Liver (tissue), 9 donors: Measurements from ENCODE around the gene IGSF3. TPM values are rescaled to one million over a fixed set of nuclear protein-coding genes. Genes with fewer than 3 reads are reported as not detected.
"Not testable (repeated sequence)": the region's sequence is repeated elsewhere in the genome, so short reads cannot be mapped to it uniquely, and the experiment has no call there.

Source experiments
- DNase-seq: peaks from one replicate; pipeline ENCODE4 v3.0.0-alpha.2; 2017; ENCODE audit warnings: low spot score
- H3K27ac ChIP-seq, 2 donors: one replicate each; pipeline ENCODE4 v1.7.0; 2013; ENCODE audit warnings: inconsistent platforms in 2 of 2, low read length in 2 of 2, control low read depth in 1 of 2, low read depth in 1 of 2, mild to moderate bottlenecking in 1 of 2
- H3K27me3 ChIP-seq, 4 donors: one replicate each; pipeline versions ENCODE4 v1.6.1 to v1.7.0; 2013; ENCODE audit warnings: low read length in 3 of 4, inconsistent platforms in 1 of 4, mild to moderate bottlenecking in 1 of 4, moderate library complexity in 1 of 4; ENCODE audit not compliant: control insufficient read depth in 4 of 4, insufficient read depth in 4 of 4
- H3K36me3 ChIP-seq, 4 donors: one replicate each; pipeline versions ENCODE4 v1.6.1 to v1.7.0; 2013; ENCODE audit warnings: low read length in 3 of 4, mild to moderate bottlenecking in 3 of 4, low read depth in 1 of 4, moderate library complexity in 1 of 4; ENCODE audit not compliant: control insufficient read depth in 4 of 4, insufficient read depth in 3 of 4
- H3K4me1 ChIP-seq, 4 donors: one replicate each; pipeline versions ENCODE4 v1.6.1 to v1.7.0; 2013; ENCODE audit warnings: low read length in 3 of 4, mild to moderate bottlenecking in 3 of 4, moderate library complexity in 1 of 4; ENCODE audit not compliant: control insufficient read depth in 4 of 4, insufficient read depth in 4 of 4
- H3K4me3 ChIP-seq, 3 donors: one replicate each; pipeline versions ENCODE4 v1.6.1 to v1.7.0; 2013; ENCODE audit warnings: low read length in 3 of 3, control low read depth in 1 of 3, low read depth in 1 of 3, mild to moderate bottlenecking in 1 of 3
- H3K9ac ChIP-seq, 2 donors: one replicate each; pipeline ENCODE4 v1.7.0; 2013; ENCODE audit warnings: low read length in 2 of 2, mild to moderate bottlenecking in 2 of 2, moderate library complexity in 2 of 2, control low read depth in 1 of 2, low read depth in 1 of 2
- H3K9me3 ChIP-seq, 4 donors: one replicate each; pipeline versions ENCODE4 v1.6.1 to v1.7.0; 2013; ENCODE audit warnings: low read length in 3 of 4; ENCODE audit not compliant: control insufficient read depth in 4 of 4
- FOXA1 ChIP-seq: IDR thresholded peaks from 2 replicates; pipeline ENCODE4 v1.6.1; 2016; ENCODE audit warnings: antibody characterized with exemption
- FOXA2 ChIP-seq: IDR thresholded peaks from 2 replicates; pipeline ENCODE4 v1.6.1; 2016; ENCODE audit warnings: antibody characterized with exemption
- HNF4A ChIP-seq, 2 donors: conservative IDR thresholded peaks; 2 replicates each; pipeline ENCODE4 v1.6.1; 2016; ENCODE audit warnings: antibody characterized with exemption in 2 of 2, mild to moderate bottlenecking in 2 of 2
- JUND ChIP-seq, 2 donors: IDR thresholded peaks; 2 replicates each; pipeline ENCODE4 v1.6.1; 2016; ENCODE audit warnings: antibody characterized with exemption in 2 of 2
- MAX ChIP-seq: IDR thresholded peaks from 2 replicates; pipeline ENCODE4 v1.6.1; 2016; ENCODE audit warnings: antibody characterized with exemption
- RAD21 ChIP-seq, 2 donors: IDR thresholded peaks; 2 replicates each; pipeline ENCODE4 v1.6.1; 2016; ENCODE audit warnings: antibody characterized with exemption in 2 of 2, mild to moderate bottlenecking in 2 of 2
- RXRA ChIP-seq, 2 donors: IDR thresholded peaks; 2 replicates each; pipeline ENCODE4 v1.6.1; 2017 to 2018; ENCODE audit warnings: antibody characterized with exemption in 2 of 2, mild to moderate bottlenecking in 1 of 2
- SP1 ChIP-seq: IDR thresholded peaks from 2 replicates; pipeline ENCODE4 v1.6.1; 2018; ENCODE audit warnings: antibody characterized with exemption, mild to moderate bottlenecking
- YY1 ChIP-seq: IDR thresholded peaks from 2 replicates; pipeline ENCODE4 v1.6.1; 2016; ENCODE audit warnings: antibody characterized with exemption, mild to moderate bottlenecking
- WGBS: extraction: QIAGEN DNeasy Blood & Tissue Kit; methylation state at CpG from one replicate; pipeline ENCODE4 v1.1.7; 2013; 5-methylcytosine and 5-hydroxymethylcytosine counted together
- polyA plus RNA-seq, 2 donors: library from polyadenylated mRNA; stranded (reverse) in 1 of 2; unstranded in 1 of 2; fragments of 200-250 nt in 1 of 2; fragments of >200 nt in 1 of 2; fragmentation: Nextera tagmentation in 1 of 2; extraction: Ambion mirVana in 1 of 2; gene quantifications; one replicate each; pipeline versions ENCODE4 v1.2.1 to v1.2.3, GENCODE V29; 2013 to 2015
- total RNA-seq, 2 donors: library from RNA; depleted of rRNA; stranded (reverse); fragments of >200 nt; gene quantifications; one replicate each; pipeline ENCODE4 v1.2.3, GENCODE V29; 2014
- TF ChIP-seq, protein P1 (sequence below): IDR thresholded peaks from 2 replicates; pipeline ENCODE4 v1.6.1; 2016; ENCODE audit warnings: antibody characterized with exemption
- donor health status: healthy.
- donor health status: healthy.
- donor health status: healthy.
- donor health status: healthy.
- donor health status: healthy.

The IGSF3 gene
- total and polyA plus RNA-seq, 4 donors = 0.14 to 5.4 (median 0.68) TPM

GRCh38 chr1:116648325-116648724, 19.2 kb downstream of the IGSF3 start:
- not testable (repeated sequence) for H3K9me3 ChIP-seq, DNase-seq, H3K9ac ChIP-seq, H3K27ac ChIP-seq, H3K4me1 ChIP-seq, H3K36me3 ChIP-seq, H3K27me3 ChIP-seq, H3K4me3 ChIP-seq
- 44% methylated on average over 7 of the region's 7 CpGs for WGBS
- TF ChIP-seq JUND (IDR thresholded peaks at IDR 0.05) (peak in 1 of 2 donors; percentile 90), RXRA (IDR thresholded peaks at IDR 0.05) (peak; percentile 50 to 83), HNF4A (conservative IDR thresholded peaks at IDR 0.05) (peak; percentile 74 to 88), RAD21 (IDR thresholded peaks at IDR 0.05) (peak in 1 of 2 donors; percentile 26), YY1 (peak; percentile 87), FOXA2 (peak; percentile 69), SP1 (peak; percentile 65), MAX (peak; percentile 85), FOXA1 (peak; percentile 76)
- TF ChIP-seq, protein P1, sequence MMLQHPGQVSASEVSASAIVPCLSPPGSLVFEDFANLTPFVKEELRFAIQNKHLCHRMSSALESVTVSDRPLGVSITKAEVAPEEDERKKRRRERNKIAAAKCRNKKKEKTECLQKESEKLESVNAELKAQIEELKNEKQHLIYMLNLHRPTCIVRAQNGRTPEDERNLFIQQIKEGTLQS = peak; percentile 62

- H3K27me3 ChIP-seq, H3K27ac ChIP-seq, H3K4me1 ChIP-seq, H3K9me3 ChIP-seq, H3K9ac ChIP-seq, DNase-seq, H3K4me3 ChIP-seq, H3K36me3 ChIP-seq: not testable (repeated sequence)
- WGBS = 87% methylated on average over 8 of the region's 8 CpGs
Measured at GRCh38 chr1:116647186-116647585, 20.3 kb downstream of the IGSF3 start.

- H3K27me3 ChIP-seq, H3K9ac ChIP-seq, DNase-seq, H3K4me3 ChIP-seq, H3K9me3 ChIP-seq, H3K4me1 ChIP-seq, H3K27ac ChIP-seq, H3K36me3 ChIP-seq: not testable (repeated sequence)
- 77% methylated on average over 9 of the region's 9 CpGs for WGBS
Measured at GRCh38 chr1:116646673-116647170, 20.8 kb downstream of the IGSF3 start.

GRCh38 chr1:116645802-116646672, 21.5 kb downstream of the IGSF3 start:
- DNase-seq, H3K27me3 ChIP-seq, H3K4me1 ChIP-seq, H3K4me3 ChIP-seq, H3K9me3 ChIP-seq, H3K9ac ChIP-seq, H3K36me3 ChIP-seq, H3K27ac ChIP-seq: not testable (repeated sequence)
- WGBS = 75% methylated on average over 16 of the region's 16 CpGs

GRCh38 chr1:116644993-116645392, 22.5 kb downstream of the IGSF3 start:
- not testable (repeated sequence) for H3K9me3 ChIP-seq, H3K4me3 ChIP-seq, H3K4me1 ChIP-seq, H3K27me3 ChIP-seq, H3K27ac ChIP-seq, H3K9ac ChIP-seq, H3K36me3 ChIP-seq, DNase-seq
- WGBS = 92% methylated on average over 2 of the region's 2 CpGs

DNA sequence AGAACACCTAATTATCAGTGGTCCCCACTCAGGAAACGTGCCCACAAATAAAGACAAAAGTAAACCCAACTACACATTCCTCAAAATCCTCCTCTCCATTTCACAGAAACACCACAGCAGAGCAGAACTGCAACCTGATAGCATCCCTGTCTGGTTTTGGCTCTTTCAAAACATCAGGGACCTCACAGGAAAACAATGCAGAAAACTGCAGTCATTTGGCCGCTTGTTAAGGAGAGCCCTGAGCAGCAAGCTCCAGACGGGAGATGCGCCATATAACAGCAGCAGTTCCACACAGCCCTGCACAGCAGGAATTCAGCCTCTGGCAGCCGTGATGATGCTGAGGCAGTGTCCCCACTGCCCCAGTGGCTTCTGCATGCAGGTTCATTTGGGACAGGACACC, 23.4 kb downstream of the IGSF3 start:
- H3K27me3 ChIP-seq, H3K9me3 ChIP-seq, DNase-seq, H3K4me3 ChIP-seq, H3K4me1 ChIP-seq, H3K27ac ChIP-seq, H3K36me3 ChIP-seq, H3K9ac ChIP-seq: not testable (repeated sequence)
- 93% methylated on average over 5 of the region's 5 CpGs for WGBS

DNA sequence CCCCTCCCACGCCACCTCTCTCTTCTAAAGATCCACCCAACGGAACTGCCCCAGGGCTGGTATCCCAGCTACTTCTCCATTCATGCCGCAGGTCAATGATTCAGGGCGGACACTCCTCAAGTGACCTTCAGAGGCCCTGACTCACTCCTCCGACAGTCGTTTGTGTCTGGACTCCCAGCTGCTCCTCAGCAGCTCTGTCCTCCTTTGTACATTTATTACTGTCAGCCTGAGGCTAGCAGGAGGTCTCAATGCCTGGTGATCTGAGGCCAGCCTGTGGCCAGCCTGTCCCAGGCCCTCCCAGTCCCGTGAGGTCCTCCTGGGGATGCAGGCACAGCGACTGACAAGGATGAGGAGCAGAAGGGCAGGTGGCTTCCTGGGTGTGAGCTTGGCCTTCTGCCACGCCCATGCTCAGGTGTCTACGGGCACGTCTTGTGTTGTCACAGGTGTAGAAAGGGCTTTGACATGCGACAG, 24.2 kb downstream of the IGSF3 start:
- not testable (repeated sequence) for H3K27ac ChIP-seq, H3K9me3 ChIP-seq, H3K27me3 ChIP-seq, H3K4me1 ChIP-seq, H3K9ac ChIP-seq, DNase-seq, H3K36me3 ChIP-seq, H3K4me3 ChIP-seq
- 88% methylated on average over 12 of the region's 12 CpGs for WGBS
